Measurements from ENCODE around the gene PPP1R9A. TPM values are rescaled to one million over a fixed set of nuclear protein-coding genes. Genes with fewer than 3 reads are reported as not detected.

PPP1R9A gene
- total RNA-seq, 1 experiment from 2014 or later: 13.5 TPM

- no peaks in the 10 kb centered on the region for H3K9me3 ChIP-seq (ENCODE audit: control insufficient read depth in 1 of 2, insufficient read depth in 1 of 2, low read depth in 1 of 2, low read length in 2 of 2)
- ChIA-PET POLR2A (no interaction called here), CTCF (no interaction called here)
Measured at GRCh38 chr7:95011146-95011928, 103.9 kb downstream of the PPP1R9A start.

GRCh38 chr7:95011995-95012394, 104.6 kb downstream of the PPP1R9A start:
- no peak for DNase-seq (ENCODE audit: low read depth, low spot score)
- intact Hi-C loops (cut with micrococcal nuclease): no loop called here
- no peak overlapping the region for H3K4me2 ChIP-seq (ENCODE audit: low read length)

More at GRCh38 chr7:95011146-95011928, 103.9 kb downstream of the PPP1R9A start:
- Histone ChIP-seq H4K20me1 (ENCODE audit: insufficient read depth) (no peaks in the 10 kb centered on the region), H3K79me2 (ENCODE audit: insufficient read depth, low read length) (no peaks in the 10 kb centered on the region), H3K4me3 (replicated peaks in 1 of 2; ENCODE audit: low read depth in 1 of 2, low read length in 2 of 2) (no peak overlapping the region), H3K9me2 (ENCODE audit: insufficient read depth) (no peaks in the 10 kb centered on the region), H3K36me3 (ENCODE audit: control insufficient read depth in 1 of 2, insufficient read depth in 2 of 2, low read length in 2 of 2) (no peaks in the 10 kb centered on the region), H3K27me3 (ENCODE audit: insufficient read depth, low read length) (no peaks in the 10 kb centered on the region), H3K4me2 (ENCODE audit: low read length) (no peak overlapping the region), H3K9ac (ENCODE audit: low read length) (no peak overlapping the region), H3K27ac (ENCODE audit: low read depth, low read length) (no peak overlapping the region), H2AFZ (ENCODE audit: low read depth, low read length, poor library complexity, severe bottlenecking) (no peak overlapping the region), H3K4me1 (ENCODE audit: control insufficient read depth in 1 of 2, insufficient read depth in 2 of 2, low read length in 2 of 2) (no peaks in the 10 kb centered on the region)
- DNase-seq (ENCODE audit: low read depth, low spot score) (no peak), ATAC-seq (no peak)
- BruUV-seq (replicated peaks): no TSS peak
- intact Hi-C loops (cut with micrococcal nuclease): no loop called here
- TF ChIP-seq ELF1 (IDR thresholded peaks at IDR 0.05; ENCODE audit: borderline replicate concordance, low read depth) (no peak), RAD21 (IDR thresholded peaks at IDR 0.05; ENCODE audit: low read depth) (no peak), ZFX (IDR thresholded peaks at IDR 0.05) (no peak), JUND (IDR thresholded peaks at IDR 0.05) (no peak), SRF (IDR thresholded peaks at IDR 0.05; ENCODE audit: low read depth) (no peak)
- RAD21 ChIA-PET (ENCODE audit: low non-redundant PET in 1 of 2, low total read pairs in 2 of 2, uncharacterized antibody in 2 of 2, unreplicated experiment in 2 of 2): no interaction called here

More at GRCh38 chr7:95011995-95012394, 104.6 kb downstream of the PPP1R9A start:
- no peak for ATAC-seq
- Histone ChIP-seq H3K27ac (ENCODE audit: low read depth, low read length) (no peak overlapping the region), H3K36me3 (ENCODE audit: control insufficient read depth in 1 of 2, insufficient read depth in 2 of 2, low read length in 2 of 2) (no peaks in the 10 kb centered on the region), H3K9me2 (ENCODE audit: insufficient read depth) (no peaks in the 10 kb centered on the region), H3K4me3 (replicated peaks in 1 of 2; ENCODE audit: low read depth in 1 of 2, low read length in 2 of 2) (no peak overlapping the region), H3K27me3 (ENCODE audit: insufficient read depth, low read length) (no peaks in the 10 kb centered on the region), H4K20me1 (ENCODE audit: insufficient read depth) (no peaks in the 10 kb centered on the region), H3K79me2 (ENCODE audit: insufficient read depth, low read length) (no peaks in the 10 kb centered on the region), H2AFZ (ENCODE audit: low read depth, low read length, poor library complexity, severe bottlenecking) (no peak overlapping the region), H3K4me1 (ENCODE audit: control insufficient read depth in 1 of 2, insufficient read depth in 2 of 2, low read length in 2 of 2) (no peaks in the 10 kb centered on the region), H3K9me3 (ENCODE audit: control insufficient read depth in 1 of 2, insufficient read depth in 1 of 2, low read depth in 1 of 2, low read length in 2 of 2) (no peaks in the 10 kb centered on the region), H3K9ac (ENCODE audit: low read length) (no peak overlapping the region)
- ChIA-PET POLR2A (no interaction called here), CTCF (no interaction called here), RAD21 (ENCODE audit: low non-redundant PET in 1 of 2, low total read pairs in 2 of 2, uncharacterized antibody in 2 of 2, unreplicated experiment in 2 of 2) (no interaction called here)
- TF ChIP-seq JUND (IDR thresholded peaks at IDR 0.05): no peak
- TF ChIP-seq EZH2 (IDR thresholded peaks at IDR 0.05): no peak
- TF ChIP-seq, protein P1, sequence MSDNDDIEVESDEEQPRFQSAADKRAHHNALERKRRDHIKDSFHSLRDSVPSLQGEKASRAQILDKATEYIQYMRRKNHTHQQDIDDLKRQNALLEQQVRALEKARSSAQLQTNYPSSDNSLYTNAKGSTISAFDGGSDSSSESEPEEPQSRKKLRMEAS (IDR thresholded peaks at IDR 0.05): no peak
- no peak for TF ChIP-seq CBX3 (IDR thresholded peaks at IDR 0.05; ENCODE audit: low read depth)
- TF ChIP-seq ATF3 (IDR thresholded peaks at IDR 0.05): no peak
- TF ChIP-seq ZFX (IDR thresholded peaks at IDR 0.05): no peak
- TF ChIP-seq YY1 (IDR thresholded peaks at IDR 0.05; ENCODE audit: extremely low read depth, insufficient replicate concordance, low read depth, low read length): no peak
- no peak for TF ChIP-seq ELF1 (IDR thresholded peaks at IDR 0.05; ENCODE audit: borderline replicate concordance, low read depth)
- TF ChIP-seq, protein P2, sequence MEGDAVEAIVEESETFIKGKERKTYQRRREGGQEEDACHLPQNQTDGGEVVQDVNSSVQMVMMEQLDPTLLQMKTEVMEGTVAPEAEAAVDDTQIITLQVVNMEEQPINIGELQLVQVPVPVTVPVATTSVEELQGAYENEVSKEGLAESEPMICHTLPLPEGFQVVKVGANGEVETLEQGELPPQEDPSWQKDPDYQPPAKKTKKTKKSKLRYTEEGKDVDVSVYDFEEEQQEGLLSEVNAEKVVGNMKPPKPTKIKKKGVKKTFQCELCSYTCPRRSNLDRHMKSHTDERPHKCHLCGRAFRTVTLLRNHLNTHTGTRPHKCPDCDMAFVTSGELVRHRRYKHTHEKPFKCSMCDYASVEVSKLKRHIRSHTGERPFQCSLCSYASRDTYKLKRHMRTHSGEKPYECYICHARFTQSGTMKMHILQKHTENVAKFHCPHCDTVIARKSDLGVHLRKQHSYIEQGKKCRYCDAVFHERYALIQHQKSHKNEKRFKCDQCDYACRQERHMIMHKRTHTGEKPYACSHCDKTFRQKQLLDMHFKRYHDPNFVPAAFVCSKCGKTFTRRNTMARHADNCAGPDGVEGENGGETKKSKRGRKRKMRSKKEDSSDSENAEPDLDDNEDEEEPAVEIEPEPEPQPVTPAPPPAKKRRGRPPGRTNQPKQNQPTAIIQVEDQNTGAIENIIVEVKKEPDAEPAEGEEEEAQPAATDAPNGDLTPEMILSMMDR (IDR thresholded peaks at IDR 0.05 in 2 of 3, conservative IDR thresholded peaks at IDR 0.05 in 1 of 3; ENCODE audit: borderline replicate concordance in 1 of 3, insufficient read depth in 1 of 3, low read depth in 2 of 3, low read length in 2 of 3): no peak
- no peak for TF ChIP-seq ZBTB33 (IDR thresholded peaks at IDR 0.05; ENCODE audit: extremely low read depth, insufficient replicate concordance, low read length)
- no TSS peak for BruUV-seq (replicated peaks)
